K562 (cell line): ENCODE results near the gene CREB3L4. TPM values are rescaled to one million over a fixed set of nuclear protein-coding genes. Genes with fewer than 3 reads are reported as not detected.

Source experiments
- ASH1L ChIP-seq: fragments of 450-650 bp; IDR thresholded peaks from 2 replicates; pipeline ENCODE4 v1.6.1; 2018; ENCODE audit warnings: borderline replicate concordance, mild to moderate bottlenecking, low read depth; ENCODE audit not compliant: partially characterized antibody
- CBFA2T2 ChIP-seq: fragments of 450-650 bp; conservative IDR thresholded peaks from 2 replicates; pipeline ENCODE4 v1.6.1; 2017; ENCODE audit warnings: mild to moderate bottlenecking
- CHD1 ChIP-seq: fragments of 200-600 bp; sonication (generic); IDR thresholded peaks from one replicate; pipeline ENCODE4 v1.6.1; 2012; ENCODE audit warnings: mild to moderate bottlenecking, moderate library complexity, low read length, inconsistent platforms
- ESRRA ChIP-seq: fragments of 450-650 bp; IDR thresholded peaks from 2 replicates; pipeline ENCODE4 v1.6.1; 2014; ENCODE audit warnings: low read depth, mild to moderate bottlenecking, moderate library complexity, borderline replicate concordance
- HBP1 ChIP-seq: fragments of 450-650 bp; formaldehyde crosslinking; IDR thresholded peaks from 2 replicates; pipeline ENCODE4 v1.4.0; 2022; ENCODE audit warnings: missing genetic modification characterization
- HDAC8 ChIP-seq: fragments of 450-650 bp; IDR thresholded peaks from 2 replicates; pipeline ENCODE4 v1.6.1; 2016; ENCODE audit warnings: mild to moderate bottlenecking, missing genetic modification characterization, moderate library complexity, missing compliant biosample characterization
- JUNB ChIP-seq: fragments of 450-650 bp; formaldehyde crosslinking; conservative IDR thresholded peaks from 2 replicates; pipeline ENCODE4 v1.4.0; 2020; ENCODE audit warnings: mild to moderate bottlenecking
- KDM5B ChIP-seq: fragments of 200-600 bp; sonication (generic); IDR thresholded peaks from 2 replicates; pipeline ENCODE4 v1.6.1; 2012; ENCODE audit warnings: low read depth, mild to moderate bottlenecking, moderate library complexity, low read length, control low read depth, inconsistent platforms; ENCODE audit not compliant: insufficient replicate concordance
- L3MBTL2 ChIP-seq: fragments of 450-650 bp; IDR thresholded peaks from 2 replicates; pipeline ENCODE4 v1.6.1; 2016; ENCODE audit warnings: mild to moderate bottlenecking, moderate library complexity
- MAX ChIP-seq: sonication (generic); formaldehyde crosslinking; IDR thresholded peaks from 2 replicates; pipeline ENCODE4 v1.9.0; 2022; ENCODE audit warnings: mild to moderate bottlenecking, missing genetic modification reagents
- MNT ChIP-seq, 2 experiments: fragments of 450-650 bp; conservative IDR thresholded peaks; 2 replicates each; pipeline ENCODE4 v1.6.1; 2017; ENCODE audit warnings: mild to moderate bottlenecking in 2 of 2, moderate library complexity in 2 of 2
- MXI1 ChIP-seq: IDR thresholded peaks from 2 replicates; pipeline ENCODE4 v1.6.1; 2011; ENCODE audit warnings: low read depth, mild to moderate bottlenecking, improper control_type of control experiment, low read length
- NCOR1 ChIP-seq: fragments of 450-650 bp; IDR thresholded peaks from 2 replicates; pipeline ENCODE4 v1.6.1; 2016; ENCODE audit warnings: mild to moderate bottlenecking, moderate library complexity
- NFXL1 ChIP-seq: fragments of 450-650 bp; formaldehyde crosslinking; IDR thresholded peaks from 2 replicates; pipeline ENCODE4 v1.4.0; 2021; ENCODE audit warnings: mild to moderate bottlenecking
- SREBF1 ChIP-seq: fragments of 150-350 bp; IDR thresholded peaks from 2 replicates; pipeline ENCODE4 v1.6.1; 2014; ENCODE audit warnings: antibody characterized with exemption, low read depth, low read length, borderline replicate concordance
- TFAM ChIP-seq: fragments of 250-450 bp; sonication (Bioruptor Pico); conservative IDR thresholded peaks from 2 replicates; pipeline ENCODE4 v1.5.0; 2021; ENCODE audit warnings: mild to moderate bottlenecking, moderate library complexity
- YY1 ChIP-seq, 3 experiments: IDR thresholded peaks; 2 replicates each; pipeline ENCODE4 v1.6.1; 2011; ENCODE audit warnings: low read length in 2 of 3, mild to moderate bottlenecking in 2 of 3, moderate library complexity in 2 of 3, borderline replicate concordance in 1 of 3, control low read depth in 1 of 3, low read depth in 1 of 3; ENCODE audit not compliant: insufficient read depth in 3 of 3, insufficient replicate concordance in 2 of 3, control insufficient read depth in 1 of 3, insufficient read length in 1 of 3; ENCODE audit errors: extremely low read depth in 1 of 3
- ZBTB7A ChIP-seq: IDR thresholded peaks from 2 replicates; pipeline ENCODE4 v1.6.1; 2011; ENCODE audit warnings: low read depth, mild to moderate bottlenecking, low read length, moderate library complexity, borderline replicate concordance; ENCODE audit not compliant: control insufficient read depth
- ZNF121 ChIP-seq: sonication (generic); formaldehyde crosslinking; conservative IDR thresholded peaks from 2 replicates; pipeline ENCODE4 v1.8.0; 2022; ENCODE audit warnings: missing genetic modification reagents
- ZNF133 ChIP-seq: fragments of 250-450 bp; sonication (Bioruptor Pico); IDR thresholded peaks from 2 replicates; pipeline ENCODE4 v1.4.0; 2020; ENCODE audit warnings: mild to moderate bottlenecking
- ZNF184 ChIP-seq: sonication (generic); formaldehyde crosslinking; IDR thresholded peaks from 2 replicates; pipeline ENCODE4 v1.5.0; 2020; ENCODE audit warnings: missing genetic modification reagents
- ZNF217 ChIP-seq: sonication (generic); formaldehyde crosslinking; IDR thresholded peaks from 2 replicates; pipeline ENCODE4 v1.8.0; 2022; ENCODE audit warnings: mild to moderate bottlenecking, missing genetic modification reagents
- ZNF239 ChIP-seq: fragments of 250-450 bp; sonication (Bioruptor Pico); IDR thresholded peaks from 2 replicates; pipeline ENCODE4 v1.4.0; 2020; ENCODE audit warnings: mild to moderate bottlenecking
- ZNF436 ChIP-seq: fragments of 250-450, 450-650 bp; sonication (Bioruptor Pico); formaldehyde crosslinking; IDR thresholded peaks from 2 replicates; pipeline ENCODE4 v1.7.0; 2020; ENCODE audit warnings: mild to moderate bottlenecking
- ZNF511 ChIP-seq: sonication (generic); formaldehyde crosslinking; IDR thresholded peaks from 2 replicates; pipeline ENCODE4 v1.8.0; 2022; ENCODE audit warnings: mild to moderate bottlenecking, missing genetic modification reagents
- ZNF586 ChIP-seq: fragments of 450-650 bp; formaldehyde crosslinking; conservative IDR thresholded peaks from 2 replicates; pipeline ENCODE4 v1.4.0; 2020; ENCODE audit warnings: mild to moderate bottlenecking, moderate library complexity
- polyA plus RNA-seq, 8 experiments: library from polyadenylated mRNA; depleted of rRNA in 4 of 8; stranded (reverse) in 5 of 8; unstranded in 3 of 8; fragments of >200 nt; fragmentation: Nextera tagmentation in 2 of 8; fragmentation: Illumina TruSeq in 1 of 8; extraction: Ambion mirVana in 2 of 8; extraction: Trizol in 1 of 8; gene quantifications; 2 replicates each; pipeline versions ENCODE4 v1.2.1 to v1.2.3, GENCODE V29; 2011 to 2014; ENCODE audit warnings: inconsistent platforms in 1 of 8, missing spikeins in 1 of 8
- total RNA-seq, 7 experiments: library from RNA; depleted of rRNA in 6 of 7; stranded (reverse); fragments of >200 nt in 6 of 7; fragmentation: Illumina TruSeq in 2 of 7; extraction: Trizol in 2 of 7; gene quantifications; 2 replicates each; pipeline versions ENCODE4 v1.2.1 to v1.2.3, GENCODE V29; 2011 to 2021; ENCODE audit warnings: low replicate concordance in 1 of 7

Gene CREB3L4
- total and polyA plus RNA-seq, 9 of the 15 experiments (the other 6 are each of a cell fraction or from before 2014, with no cell fraction given) = 9.9 to 18.6 (median 13.9) TPM

- TF ChIP-seq CHD1 (no peak), HDAC8 (tag) (no peak), ZNF217 (CRISPR knock-in tag) (no peak), JUNB (CRISPR knock-in tag) (no peak), CBFA2T2 (no peak), NCOR1 (peak; percentile 75), NFXL1 (CRISPR knock-in tag) (no peak), ZNF121 (CRISPR knock-in tag) (no peak), YY1 (IDR thresholded peaks at IDR 0.05; ENCODE audit: borderline replicate concordance in 1 of 3, control insufficient read depth in 1 of 3, extremely low read depth in 1 of 3, insufficient read depth in 3 of 3, insufficient read length in 1 of 3, insufficient replicate concordance in 2 of 3, low read depth in 1 of 3, low read length in 2 of 3) (peak in 1 of 3 experiments; percentile 61), ZNF133 (no peak), HBP1 (CRISPR knock-in tag) (no peak), ZNF511 (CRISPR knock-in tag) (no peak), SREBF1 (no peak), ZNF436 (CRISPR knock-in tag) (no peak), ZNF184 (CRISPR knock-in tag) (no peak), MAX (CRISPR knock-in tag) (peak; percentile 37; the same call in 1 of the 2 replicates), ZNF239 (CRISPR knock-in tag) (no peak), KDM5B (peak; percentile 12), ASH1L (no peak), TFAM (CRISPR knock-in tag) (no peak), MNT (conservative IDR thresholded peaks at IDR 0.05) (peak; percentile 2 to 9; a peak in 2 of 4 replicates), ESRRA (peak; percentile 37; the same call in 1 of the 2 replicates), MXI1 (no peak), ZBTB7A (peak; percentile 67; the same call in 1 of the 2 replicates), ZNF586 (CRISPR knock-in tag) (no peak), L3MBTL2 (peak; percentile 40)
Observed at GRCh38 chr1:153946622-153947241, 21.0 kb upstream of the CREB3L4 start, which contains the start of gene DENND4B (continued).
